OCI-LY7 (cell line): Measurements from ENCODE around the gene CTSH. TPM values are rescaled to one million over a fixed set of nuclear protein-coding genes. Genes with fewer than 3 reads are reported as not detected.

ENCODE experiments used
- BruUV-seq: library from RNA; stranded (reverse); fragments of 400-500 nt; replicated peaks from 2 replicates; lab custom pipeline; 2021; lab: Mats Ljungman, UMichigan
- CTCF ChIA-PET: fragments of 300-600 bp; sonication (Branson Sonifier 250); formaldehyde crosslinking; loops from one replicate; lab custom pipeline; 2022; ENCODE audit warnings: antibody characterized with exemption; ENCODE audit not compliant: unreplicated experiment; lab: Charles Lee
- POLR2A ChIA-PET: fragments of 300-600 bp; sonication (Branson Sonifier 250); formaldehyde crosslinking; loops from one replicate; lab custom pipeline; 2022; ENCODE audit warnings: antibody characterized with exemption; lab: Charles Lee
- DNase-seq: peaks from one replicate; pipeline ENCODE4 v3.0.0-alpha.2; 2015; ENCODE audit warnings: low spot score
- H2AFZ ChIP-seq: fragments of 200-600 bp; sonication (generic), shearing (Covaris generic); 2 replicates; pipeline ENCODE4 v1.6.1; 2014; ENCODE audit warnings: mild to moderate bottlenecking, antibody characterized with exemption, low read length, moderate library complexity
- H3K27ac ChIP-seq: fragments of 200-600 bp; sonication (generic); 2 replicates; pipeline ENCODE4 v1.5.1; 2014; ENCODE audit warnings: mixed run types, low read depth, mild to moderate bottlenecking, moderate library complexity, low read length, inconsistent platforms; ENCODE audit not compliant: poor library complexity, severe bottlenecking
- H3K36me3 ChIP-seq: fragments of 200-600 bp; sonication (generic); 2 replicates; pipeline ENCODE4 v1.6.1; 2014; ENCODE audit warnings: mild to moderate bottlenecking, antibody characterized with exemption, low read length, moderate library complexity, mixed read lengths; ENCODE audit not compliant: insufficient read depth
- H3K4me1 ChIP-seq: fragments of 200-600 bp; sonication (generic); 2 replicates; pipeline ENCODE4 v1.5.1; 2014; ENCODE audit warnings: mild to moderate bottlenecking, low read length; ENCODE audit not compliant: insufficient read depth, poor library complexity, severe bottlenecking
- H3K4me2 ChIP-seq: fragments of 200-600 bp; sonication (generic); 2 replicates; pipeline ENCODE4 v1.6.1; 2014; ENCODE audit warnings: mild to moderate bottlenecking, low read length
- H3K4me3 ChIP-seq: fragments of 200-600 bp; sonication (generic); 2 replicates; pipeline ENCODE4 v1.5.1; 2014; ENCODE audit warnings: mild to moderate bottlenecking, low read depth, low read length; ENCODE audit not compliant: poor library complexity, severe bottlenecking
- H3K79me2 ChIP-seq: fragments of 200-600 bp; sonication (generic); 2 replicates; pipeline ENCODE4 v1.6.1; 2016; ENCODE audit warnings: low read depth, mild to moderate bottlenecking, low read length, moderate library complexity, mixed read lengths; ENCODE audit not compliant: insufficient read depth
- H3K9me2 ChIP-seq: fragments of 200-600 bp; sonication (generic); 2 replicates; pipeline ENCODE4 v1.6.1; 2016; ENCODE audit warnings: mild to moderate bottlenecking, low read length, mixed read lengths; ENCODE audit not compliant: insufficient read depth
- H3K9me3 ChIP-seq: fragments of 200-600 bp; sonication (generic); 2 replicates; pipeline ENCODE4 v1.6.1; 2014; ENCODE audit warnings: mild to moderate bottlenecking, mixed run types, low read length, mixed read lengths
- H4K20me1 ChIP-seq: fragments of 200-600 bp; sonication (generic); 2 replicates; pipeline ENCODE4 v1.6.1; 2014; ENCODE audit warnings: mild to moderate bottlenecking, antibody characterized with exemption, low read length, moderate library complexity, mixed read lengths; ENCODE audit not compliant: insufficient read depth
- EZH2phosphoT487 ChIP-seq: fragments of 200-600 bp; sonication (generic); IDR thresholded peaks from 2 replicates; pipeline ENCODE4 v1.6.1; 2018; ENCODE audit warnings: low read depth, borderline replicate concordance, mild to moderate bottlenecking, mixed run types, antibody characterized with exemption, low read length, moderate library complexity, mixed read lengths
- intact Hi-C: fragments of 100-400 bp; cut with micrococcal nuclease; formaldehyde crosslinking; loops from one replicate; pipeline ENCODE4 v1.10.0; 2022; ENCODE audit not compliant: unreplicated experiment
- total RNA-seq, 2 experiments: library from RNA; depleted of rRNA in 1 of 2; stranded (reverse); fragments of >200 nt in 1 of 2; shearing (Covaris generic) in 1 of 2; gene quantifications; 2 replicates each; pipeline ENCODE4 v1.2.3, GENCODE V29; 2014 to 2022
- TF ChIP-seq, protein P1 (sequence below): fragments of 200-600 bp; sonication (generic); conservative IDR thresholded peaks from 2 replicates; pipeline ENCODE4 v1.5.1; 2014; ENCODE audit warnings: mild to moderate bottlenecking, antibody characterized with exemption, low read length, moderate library complexity, mixed read lengths

The CTSH gene
- total RNA-seq, 2 experiments from 2014 or later = 21.5 to 26.9 TPM

DNA sequence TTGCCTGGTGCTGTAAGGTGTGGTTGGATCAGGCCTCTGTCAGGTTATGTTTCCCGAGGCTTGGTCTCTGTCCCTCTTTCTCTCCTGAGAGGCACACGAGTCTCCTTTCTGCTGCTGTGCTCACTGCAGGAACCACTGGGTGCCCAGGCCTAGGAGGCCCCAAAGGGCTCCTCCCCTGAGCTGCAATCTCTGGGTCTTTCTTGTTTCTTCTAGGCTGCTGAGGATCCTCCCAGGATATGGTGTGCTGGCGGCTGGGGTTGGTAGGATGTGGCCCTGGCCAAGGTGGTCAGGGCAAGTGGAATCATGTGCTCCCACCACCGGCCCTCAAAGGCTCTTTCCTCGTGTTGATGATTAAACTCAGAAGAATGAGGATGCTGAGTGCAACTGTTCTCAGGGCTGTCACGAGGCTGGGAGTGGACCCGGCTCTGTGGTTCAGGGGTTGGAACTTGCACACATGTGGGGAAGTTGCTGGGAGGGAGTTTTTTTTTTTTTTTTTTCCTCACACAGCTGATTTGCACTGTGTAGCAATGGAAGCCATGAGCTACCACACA, 43.6 kb upstream of the CTSH start:
- DNase-seq = no peak
- TF ChIP-seq EZH2phosphoT487 = no peak
- TF ChIP-seq, protein P1, sequence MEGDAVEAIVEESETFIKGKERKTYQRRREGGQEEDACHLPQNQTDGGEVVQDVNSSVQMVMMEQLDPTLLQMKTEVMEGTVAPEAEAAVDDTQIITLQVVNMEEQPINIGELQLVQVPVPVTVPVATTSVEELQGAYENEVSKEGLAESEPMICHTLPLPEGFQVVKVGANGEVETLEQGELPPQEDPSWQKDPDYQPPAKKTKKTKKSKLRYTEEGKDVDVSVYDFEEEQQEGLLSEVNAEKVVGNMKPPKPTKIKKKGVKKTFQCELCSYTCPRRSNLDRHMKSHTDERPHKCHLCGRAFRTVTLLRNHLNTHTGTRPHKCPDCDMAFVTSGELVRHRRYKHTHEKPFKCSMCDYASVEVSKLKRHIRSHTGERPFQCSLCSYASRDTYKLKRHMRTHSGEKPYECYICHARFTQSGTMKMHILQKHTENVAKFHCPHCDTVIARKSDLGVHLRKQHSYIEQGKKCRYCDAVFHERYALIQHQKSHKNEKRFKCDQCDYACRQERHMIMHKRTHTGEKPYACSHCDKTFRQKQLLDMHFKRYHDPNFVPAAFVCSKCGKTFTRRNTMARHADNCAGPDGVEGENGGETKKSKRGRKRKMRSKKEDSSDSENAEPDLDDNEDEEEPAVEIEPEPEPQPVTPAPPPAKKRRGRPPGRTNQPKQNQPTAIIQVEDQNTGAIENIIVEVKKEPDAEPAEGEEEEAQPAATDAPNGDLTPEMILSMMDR = no peak
- intact Hi-C loops = no loop called here
- ChIA-PET POLR2A (interaction anchor here (0.7 to 1.3 kb wide), 3 partner anchors 10 to 1190 kb away, joined by 3 to 5 read pairs (median 5); no protein-coding TSS in a partner anchor), CTCF (interaction anchor here (1.4 kb wide), 1 partner anchor 18 kb away, joined by 4 read pairs; no protein-coding TSS in a partner anchor)
- no peaks in the 10 kb centered on the region for H4K20me1 ChIP-seq
- no peaks in the 10 kb centered on the region for H3K9me2 ChIP-seq
- no peak overlapping the region for H3K4me3 ChIP-seq
- peaks cover 9% of the 10 kb centered on the region for H3K4me1 ChIP-seq
- no peaks in the 10 kb centered on the region for H3K79me2 ChIP-seq
- no TSS peak for BruUV-seq
- no peak overlapping the region for H3K4me2 ChIP-seq
- H2AFZ ChIP-seq = no peak overlapping the region
- H3K9me3 ChIP-seq = no peaks in the 10 kb centered on the region
- no peak overlapping the region for H3K27ac ChIP-seq
- no peaks in the 10 kb centered on the region for H3K36me3 ChIP-seq

DNA sequence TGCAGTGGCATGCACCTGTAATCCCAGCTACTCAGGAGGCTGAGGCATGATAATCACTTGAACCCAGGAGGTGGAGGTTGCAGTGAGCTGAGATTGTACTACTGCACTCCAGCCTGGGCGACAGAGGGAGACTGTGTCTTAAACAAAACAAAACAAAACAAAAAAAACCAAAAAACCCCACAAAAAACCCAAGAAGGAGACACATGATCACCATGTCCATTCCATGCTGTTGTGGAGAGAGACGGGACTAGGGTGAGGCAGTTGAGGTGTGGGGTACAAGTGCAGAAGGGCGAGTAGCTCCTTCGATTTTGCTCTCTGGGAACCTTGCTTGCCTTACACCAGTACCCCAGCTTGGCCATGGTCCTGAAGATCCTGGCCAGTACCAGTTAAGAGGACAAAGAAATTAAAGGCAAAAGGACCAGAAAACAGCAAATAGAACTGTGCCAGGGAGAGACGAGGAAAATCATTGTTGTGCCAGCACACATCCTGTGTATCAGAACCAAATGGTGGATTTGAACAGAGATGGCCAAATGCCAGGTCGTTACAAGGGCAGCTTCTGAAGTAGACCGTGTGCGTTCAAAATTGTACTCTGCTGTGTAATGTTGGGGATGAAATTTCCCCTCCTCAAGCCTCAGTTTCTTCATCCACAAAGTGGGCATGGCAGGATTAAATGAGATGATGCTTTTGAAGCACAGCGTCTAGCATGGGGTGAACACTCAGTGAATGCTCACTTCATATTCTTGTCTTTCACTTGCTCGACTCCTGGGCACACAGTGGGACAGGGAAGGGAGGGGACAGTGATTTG, 42.9 kb upstream of the CTSH start:
- no peaks in the 10 kb centered on the region for H3K36me3 ChIP-seq
- TF ChIP-seq EZH2phosphoT487 = no peak
- TF ChIP-seq, protein P1 = no peak
- no peak overlapping the region for H3K27ac ChIP-seq
- H2AFZ ChIP-seq = no peak overlapping the region
- no peak overlapping the region for H3K4me2 ChIP-seq
- H3K79me2 ChIP-seq = no peaks in the 10 kb centered on the region
- no peak overlapping the region for H3K4me3 ChIP-seq
- DNase-seq = no peak
- POLR2A ChIA-PET = no interaction called here
- H3K9me3 ChIP-seq = no peaks in the 10 kb centered on the region
- no peaks in the 10 kb centered on the region for H3K9me2 ChIP-seq
- CTCF ChIA-PET = no interaction called here
- no peaks in the 10 kb centered on the region for H4K20me1 ChIP-seq
- BruUV-seq = no TSS peak
- peaks cover 8% of the 10 kb centered on the region for H3K4me1 ChIP-seq
- intact Hi-C loops = no loop called here
